ENCODE measurements around the gene XNDC1N.
"Not testable (repeated sequence)": the region's sequence is repeated elsewhere in the genome, so short reads cannot be mapped to it uniquely, and the experiment has no call there.

Gene XNDC1N

GRCh38 chr11:71930556-71931244 lies 2.3 kb upstream of the XNDC1N start:
- TF ChIP-seq CTCF (IDR thresholded peaks at IDR 0.05; ENCODE audit: low read depth, low read length): no peak
- H3K4me3 ChIP-seq (ENCODE audit: low read depth, low read length): no peak overlapping the region

- TF ChIP-seq CTCF (IDR thresholded peaks at IDR 0.05; ENCODE audit: low read depth, low read length): no peak
- H3K4me3 ChIP-seq (ENCODE audit: low read depth, low read length): peak overlapping the region; percentile 99
Measured at GRCh38 chr11:71929491-71929890, 1.1 kb upstream of the XNDC1N start.

- H3K4me3 ChIP-seq (ENCODE audit: low read depth, low read length): peak within 1 kb of the TSS; percentile 99
- no peak for TF ChIP-seq CTCF (IDR thresholded peaks at IDR 0.05; ENCODE audit: low read depth, low read length)
Measured at GRCh38 chr11:71928737-71929443, 496 bp upstream of the XNDC1N start, which contains the start of gene RNF121. RNF121 (plus strand) TSS chr11:71929046; CDS start chr11:71929062, 16 bp downstream.

GRCh38 chr11:71917646-71918140 lies 10.7 kb downstream of the XNDC1N start:
- no peak overlapping the region for H3K4me3 ChIP-seq (ENCODE audit: low read depth, low read length)
- no peak for TF ChIP-seq CTCF (IDR thresholded peaks at IDR 0.05; ENCODE audit: low read depth, low read length)

- TF ChIP-seq CTCF (IDR thresholded peaks at IDR 0.05; ENCODE audit: low read depth, low read length): no peak
- H3K4me3 ChIP-seq (ENCODE audit: low read depth, low read length): no peak overlapping the region
Measured at GRCh38 chr11:71914617-71915189, 13.7 kb downstream of the XNDC1N start.

GRCh38 chr11:71913756-71914526 lies 14.5 kb downstream of the XNDC1N start:
- H3K4me3 ChIP-seq (ENCODE audit: low read depth, low read length): no peak overlapping the region
- no peak for TF ChIP-seq CTCF (IDR thresholded peaks at IDR 0.05; ENCODE audit: low read depth, low read length)

GRCh38 chr11:71911986-71912340 lies 16.4 kb downstream of the XNDC1N start:
- not testable (repeated sequence) for H3K4me3 ChIP-seq (ENCODE audit: low read depth, low read length)

GRCh38 chr11:71911321-71911985 lies 16.9 kb downstream of the XNDC1N start:
- H3K4me3 ChIP-seq (ENCODE audit: low read depth, low read length): not testable (repeated sequence)

GRCh38 chr11:71910775-71911174 lies 17.6 kb downstream of the XNDC1N start:
- H3K4me3 ChIP-seq (ENCODE audit: low read depth, low read length): not testable (repeated sequence)

All from WI38 (cell line).